GM18507 (cell line): Measurements from ENCODE around the gene TBC1D5.
"Not testable (repeated sequence)": the region's sequence is repeated elsewhere in the genome, so short reads cannot be mapped to it uniquely, and the experiment has no call there.

Experiments used
- DNase-seq: peaks from one replicate; pipeline ENCODE4 v3.0.0; 2011; ENCODE audit warnings: low read depth; ENCODE audit not compliant: insufficient read length; ENCODE audit errors: extremely low spot score
- FAIRE-seq: peaks from 2 replicates; lab custom pipeline; 2011; peaks lifted over from hg19 to GRCh38; lab: Jason Lieb, UNC

The TBC1D5 gene

GRCh38 chr3:17401912-17402311 is 340.5 kb downstream of the TBC1D5 start:
- no peak for DNase-seq
- FAIRE-seq = no peak

- DNase-seq (no peak), FAIRE-seq (no peak)
These were observed 342.8 kb downstream of the TBC1D5 start for GRCh38 chr3:17399586-17399985.

- peak; percentile 84 for FAIRE-seq
- no peak for DNase-seq
These were observed 343.4 kb downstream of the TBC1D5 start for GRCh38 chr3:17398959-17399551.

- DNase-seq (no peak), FAIRE-seq (no peak)
These were observed 346.4 kb downstream of the TBC1D5 start for GRCh38 chr3:17396036-17396435.

- DNase-seq = no peak
These were observed 347.8 kb downstream of the TBC1D5 start for GRCh38 chr3:17394541-17395155.

GRCh38 chr3:17392516-17392915 is 349.9 kb downstream of the TBC1D5 start:
- not testable (repeated sequence) for DNase-seq, FAIRE-seq

More at GRCh38 chr3:17394541-17395155, 347.8 kb downstream of the TBC1D5 start:
- no peak for FAIRE-seq

GRCh38 chr3:17390785-17391184 is 351.6 kb downstream of the TBC1D5 start:
- DNase-seq (no peak), FAIRE-seq (no peak)

- no peak for FAIRE-seq
- no peak for DNase-seq
These were observed 355.3 kb downstream of the TBC1D5 start for GRCh38 chr3:17387108-17387507.

- no peak for FAIRE-seq
These were observed 356.0 kb downstream of the TBC1D5 start for GRCh38 chr3:17386432-17386831.

GRCh38 chr3:17384567-17385296 is 357.7 kb downstream of the TBC1D5 start:
- DNase-seq = no peak
- no peak for FAIRE-seq

More at GRCh38 chr3:17386432-17386831, 356.0 kb downstream of the TBC1D5 start:
- no peak for DNase-seq

GRCh38 chr3:17373304-17373703 is 369.1 kb downstream of the TBC1D5 start:
- FAIRE-seq = no peak

GRCh38 chr3:17372362-17373210 is 369.8 kb downstream of the TBC1D5 start:
- no peak for FAIRE-seq

More at GRCh38 chr3:17373304-17373703, 369.1 kb downstream of the TBC1D5 start:
- no peak for DNase-seq

GRCh38 chr3:17369973-17370372 is 372.5 kb downstream of the TBC1D5 start:
- FAIRE-seq (no peak), DNase-seq (no peak)

More at GRCh38 chr3:17372362-17373210, 369.8 kb downstream of the TBC1D5 start:
- DNase-seq = no peak

GRCh38 chr3:17367171-17367570 is 375.3 kb downstream of the TBC1D5 start:
- DNase-seq = no peak
- no peak for FAIRE-seq

- DNase-seq = no peak
These were observed 381.4 kb downstream of the TBC1D5 start for GRCh38 chr3:17360991-17361390.

GRCh38 chr3:17359911-17360310 is 382.5 kb downstream of the TBC1D5 start:
- DNase-seq = no peak
- no peak for FAIRE-seq

More at GRCh38 chr3:17360991-17361390, 381.4 kb downstream of the TBC1D5 start:
- FAIRE-seq = no peak

- FAIRE-seq (no peak), DNase-seq (no peak)
These were observed 385.3 kb downstream of the TBC1D5 start for GRCh38 chr3:17357035-17357710.

- DNase-seq (no peak), FAIRE-seq (no peak)
These were observed 385.8 kb downstream of the TBC1D5 start for GRCh38 chr3:17356585-17356984.

GRCh38 chr3:17355591-17355990 is 386.8 kb downstream of the TBC1D5 start:
- DNase-seq (no peak), FAIRE-seq (peak; percentile 24)
